Measurements from ENCODE around the gene EQTN.

DNA sequence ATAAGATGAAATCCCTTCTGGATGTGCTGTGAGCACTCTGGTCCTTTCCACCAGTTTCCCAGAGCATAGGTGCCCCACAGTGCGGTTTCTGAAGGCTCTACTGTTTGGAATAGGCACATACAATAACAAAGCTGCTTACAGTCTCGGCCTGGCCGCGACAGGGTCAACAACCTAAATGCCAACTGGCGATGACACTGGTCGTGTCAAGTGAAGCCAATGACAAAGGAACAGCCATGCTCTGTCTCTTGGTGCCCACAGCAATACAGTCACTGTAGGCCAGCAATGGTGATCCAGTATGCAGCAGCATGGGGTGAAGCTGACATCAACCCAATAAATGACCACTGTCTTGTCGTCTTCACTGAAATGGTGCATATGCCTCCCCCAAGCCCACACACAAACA, 47.8 kb upstream of the EQTN start:
- TF ChIP-seq POLR2A (IDR thresholded peaks at IDR 0.05; ENCODE audit: low read depth) (no peak), EP300 (IDR thresholded peaks at IDR 0.05) (no peak)
- TF ChIP-seq, protein P1, sequence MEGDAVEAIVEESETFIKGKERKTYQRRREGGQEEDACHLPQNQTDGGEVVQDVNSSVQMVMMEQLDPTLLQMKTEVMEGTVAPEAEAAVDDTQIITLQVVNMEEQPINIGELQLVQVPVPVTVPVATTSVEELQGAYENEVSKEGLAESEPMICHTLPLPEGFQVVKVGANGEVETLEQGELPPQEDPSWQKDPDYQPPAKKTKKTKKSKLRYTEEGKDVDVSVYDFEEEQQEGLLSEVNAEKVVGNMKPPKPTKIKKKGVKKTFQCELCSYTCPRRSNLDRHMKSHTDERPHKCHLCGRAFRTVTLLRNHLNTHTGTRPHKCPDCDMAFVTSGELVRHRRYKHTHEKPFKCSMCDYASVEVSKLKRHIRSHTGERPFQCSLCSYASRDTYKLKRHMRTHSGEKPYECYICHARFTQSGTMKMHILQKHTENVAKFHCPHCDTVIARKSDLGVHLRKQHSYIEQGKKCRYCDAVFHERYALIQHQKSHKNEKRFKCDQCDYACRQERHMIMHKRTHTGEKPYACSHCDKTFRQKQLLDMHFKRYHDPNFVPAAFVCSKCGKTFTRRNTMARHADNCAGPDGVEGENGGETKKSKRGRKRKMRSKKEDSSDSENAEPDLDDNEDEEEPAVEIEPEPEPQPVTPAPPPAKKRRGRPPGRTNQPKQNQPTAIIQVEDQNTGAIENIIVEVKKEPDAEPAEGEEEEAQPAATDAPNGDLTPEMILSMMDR (IDR thresholded peaks at IDR 0.05): no peak

Data from esophagus muscularis mucosa (tissue), 4 donors.